ENCODE results near the gene GJC2.
"Not testable (repeated sequence)": the region's sequence is repeated elsewhere in the genome, so short reads cannot be mapped to it uniquely, and the experiment has no call there.

The GJC2 gene

GRCh38 chr1:228168563-228169270 lies 19.0 kb downstream of the GJC2 start:
- H3K27ac Mint-ChIP-seq: no peak overlapping the region
- H3K27me3 Mint-ChIP-seq: no peaks in the 10 kb centered on the region
- no peaks in the 10 kb centered on the region for H3K9me3 Mint-ChIP-seq
- H3K4me3 Mint-ChIP-seq: no peak overlapping the region
- ATAC-seq: no peak
- H3K4me1 Mint-ChIP-seq: peaks cover 52% of the 10 kb centered on the region
- no peak for DNase-seq

- DNase-seq: no peak
Observed at GRCh38 chr1:228169345-228169744, 19.6 kb downstream of the GJC2 start.

GRCh38 chr1:228170666-228171065 lies 20.9 kb downstream of the GJC2 start:
- H3K27me3 Mint-ChIP-seq: no peaks in the 10 kb centered on the region
- DNase-seq (no peak), ATAC-seq (no peak)
- no peak overlapping the region for H3K4me3 Mint-ChIP-seq
- H3K9me3 Mint-ChIP-seq: no peaks in the 10 kb centered on the region
- H3K4me1 Mint-ChIP-seq: peaks cover 40% of the 10 kb centered on the region
- no peak overlapping the region for H3K27ac Mint-ChIP-seq

More at GRCh38 chr1:228169345-228169744, 19.6 kb downstream of the GJC2 start:
- Mint-ChIP-seq H3K4me1 (peaks cover 46% of the 10 kb centered on the region), H3K27me3 (no peaks in the 10 kb centered on the region), H3K9me3 (no peaks in the 10 kb centered on the region), H3K27ac (no peak overlapping the region), H3K4me3 (no peak overlapping the region)
- ATAC-seq: no peak

GRCh38 chr1:228171221-228171891 lies 21.6 kb downstream of the GJC2 start:
- no peaks in the 10 kb centered on the region for H3K9me3 Mint-ChIP-seq
- peak overlapping the region in 1 of 2 donors; percentile 2 for H3K27ac Mint-ChIP-seq
- DNase-seq (no peak), ATAC-seq (peak; percentile 6)
- no peak overlapping the region for H3K4me3 Mint-ChIP-seq
- H3K27me3 Mint-ChIP-seq: no peaks in the 10 kb centered on the region
- peaks cover 40% of the 10 kb centered on the region for H3K4me1 Mint-ChIP-seq

- ATAC-seq (no peak), DNase-seq (no peak)
- H3K27ac Mint-ChIP-seq: no peak overlapping the region
- H3K4me1 Mint-ChIP-seq: peaks cover 26% of the 10 kb centered on the region
- H3K9me3 Mint-ChIP-seq: no peaks in the 10 kb centered on the region
- no peak overlapping the region for H3K4me3 Mint-ChIP-seq
- H3K27me3 Mint-ChIP-seq: no peaks in the 10 kb centered on the region
Observed at GRCh38 chr1:228172591-228173527, 23.1 kb downstream of the GJC2 start.

- H3K9me3 Mint-ChIP-seq, H3K4me3 Mint-ChIP-seq, H3K27me3 Mint-ChIP-seq, H3K27ac Mint-ChIP-seq: not testable (repeated sequence)
- DNase-seq (peak in 1 of 2 donors; percentile 47), ATAC-seq (peak; percentile 44)
- H3K4me1 Mint-ChIP-seq: peaks cover 19% of the 10 kb centered on the region
Observed at GRCh38 chr1:228173528-228174481, 24.1 kb downstream of the GJC2 start.

GRCh38 chr1:228174482-228175315 lies 25.0 kb downstream of the GJC2 start:
- H3K4me3 Mint-ChIP-seq: no peak overlapping the region
- DNase-seq (peak in 1 of 2 donors; percentile 37), ATAC-seq (peak; percentile 14)
- H3K4me1 Mint-ChIP-seq: peaks cover 12% of the 10 kb centered on the region
- H3K27me3 Mint-ChIP-seq: no peaks in the 10 kb centered on the region
- H3K27ac Mint-ChIP-seq: no peak overlapping the region
- H3K9me3 Mint-ChIP-seq: no peaks in the 10 kb centered on the region

- Mint-ChIP-seq H3K27ac (no peak overlapping the region), H3K4me1 (peaks cover 9% of the 10 kb centered on the region), H3K27me3 (no peaks in the 10 kb centered on the region), H3K9me3 (no peaks in the 10 kb centered on the region), H3K4me3 (no peak overlapping the region)
- DNase-seq (no peak), ATAC-seq (no peak)
Observed at GRCh38 chr1:228175316-228176023, 25.7 kb downstream of the GJC2 start.

- Mint-ChIP-seq H3K9me3 (no peaks in the 10 kb centered on the region), H3K27me3 (no peaks in the 10 kb centered on the region), H3K27ac (no peak overlapping the region), H3K4me3 (no peak overlapping the region), H3K4me1 (peaks cover 5% of the 10 kb centered on the region)
- DNase-seq: no peak
- no peak for ATAC-seq
Observed at GRCh38 chr1:228176024-228176395, 26.3 kb downstream of the GJC2 start.

GRCh38 chr1:228176461-228177182 lies 26.9 kb downstream of the GJC2 start:
- Mint-ChIP-seq H3K4me1 (peaks cover 4% of the 10 kb centered on the region), H3K27me3 (no peaks in the 10 kb centered on the region), H3K27ac (no peak overlapping the region), H3K9me3 (no peaks in the 10 kb centered on the region), H3K4me3 (no peak overlapping the region)
- no peak for ATAC-seq
- DNase-seq: no peak

GRCh38 chr1:228177183-228177475 lies 27.4 kb downstream of the GJC2 start:
- ATAC-seq (no peak), DNase-seq (no peak)
- H3K4me1 Mint-ChIP-seq: no peaks in the 10 kb centered on the region
- no peak overlapping the region for H3K4me3 Mint-ChIP-seq
- no peaks in the 10 kb centered on the region for H3K27me3 Mint-ChIP-seq
- H3K27ac Mint-ChIP-seq: no peak overlapping the region
- no peaks in the 10 kb centered on the region for H3K9me3 Mint-ChIP-seq

GRCh38 chr1:228177721-228178710 lies 28.3 kb downstream of the GJC2 start:
- Mint-ChIP-seq H3K4me3 (no peak overlapping the region), H3K27me3 (no peaks in the 10 kb centered on the region), H3K4me1 (no peaks in the 10 kb centered on the region), H3K27ac (peak overlapping the region in 1 of 2 donors; percentile 40), H3K9me3 (no peaks in the 10 kb centered on the region)
- ATAC-seq (no peak), DNase-seq (no peak)

Data from stimulated activated naive CD8-positive, alpha-beta T cell treated with anti-CD3 and anti-CD28 coated beads, Interleukin-15, amount 100 ng/mL, for 72 hours (primary cell).